Amygdala (tissue), 56 donors: ENCODE measurements around the gene SLC14A1.
"Not testable (repeated sequence)": the region's sequence is repeated elsewhere in the genome, so short reads cannot be mapped to it uniquely, and the experiment has no call there.

Source experiments
- DNase-seq, 56 donors: peaks; one replicate each; lab custom pipeline; 2025; lab: John Stamatoyannopoulos, UW

Gene SLC14A1

GRCh38 chr18:45753286-45753685 lies 29.3 kb downstream of the SLC14A1 start:
- DNase-seq: no peak

- peak in 1 of 56 donors; percentile 14 for DNase-seq
Observed at GRCh38 chr18:45755934-45756333, 32.0 kb downstream of the SLC14A1 start.

- no peak for DNase-seq
Observed at GRCh38 chr18:45757005-45757404, 33.0 kb downstream of the SLC14A1 start.

DNA sequence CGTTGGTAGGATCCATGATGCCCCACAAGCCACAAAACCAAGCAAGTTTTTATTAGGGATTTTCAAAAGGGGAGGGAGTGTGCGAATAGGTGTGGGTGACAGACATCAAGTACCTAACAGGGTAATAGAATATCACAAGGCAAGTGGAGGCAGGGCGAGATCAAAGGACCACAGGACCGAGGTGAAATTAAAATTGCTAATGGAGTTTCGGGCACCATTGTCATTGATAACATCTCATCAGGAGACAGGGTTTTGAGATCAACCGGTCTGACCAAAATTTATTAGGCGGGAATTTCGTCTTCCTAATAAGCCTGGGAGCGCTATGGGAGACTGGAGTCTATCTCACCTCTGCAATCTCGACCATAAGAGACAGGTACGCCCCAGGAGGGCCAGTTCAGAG lies 33.7 kb downstream of the SLC14A1 start:
- DNase-seq: not testable (repeated sequence)

GRCh38 chr18:45760462-45761036 lies 36.6 kb downstream of the SLC14A1 start:
- DNase-seq: no peak

DNA sequence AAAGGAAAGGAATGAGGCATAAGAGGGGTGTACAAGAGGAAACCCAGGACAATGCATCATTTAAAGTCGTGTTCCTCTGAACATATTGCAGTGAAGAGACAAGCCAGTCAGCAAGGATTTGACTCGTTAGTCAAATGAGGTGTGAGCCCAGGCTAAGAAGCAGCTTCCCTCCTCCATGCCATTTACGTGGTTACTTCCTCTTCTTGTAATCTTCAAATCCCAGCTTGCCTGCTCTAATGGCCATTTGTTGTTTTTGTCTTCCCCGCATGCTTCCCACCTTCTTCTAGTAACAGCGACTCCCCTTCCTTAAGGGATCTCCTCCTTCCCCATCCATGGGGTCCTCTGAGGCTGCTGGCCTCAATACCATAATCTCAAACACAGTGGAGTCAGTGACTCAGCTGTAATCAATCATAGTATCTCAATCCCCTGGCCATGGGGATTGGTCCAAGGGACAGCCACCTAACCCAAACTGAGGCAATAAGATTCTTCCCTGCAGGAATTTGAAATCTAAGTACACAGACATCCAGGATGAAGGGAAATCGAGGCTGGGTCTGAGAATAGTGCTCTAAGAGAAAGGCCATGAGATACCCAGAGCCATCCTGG lies 37.6 kb downstream of the SLC14A1 start:
- DNase-seq: no peak

- DNase-seq: no peak
Observed at GRCh38 chr18:45764000-45764686, 40.2 kb downstream of the SLC14A1 start.

DNA sequence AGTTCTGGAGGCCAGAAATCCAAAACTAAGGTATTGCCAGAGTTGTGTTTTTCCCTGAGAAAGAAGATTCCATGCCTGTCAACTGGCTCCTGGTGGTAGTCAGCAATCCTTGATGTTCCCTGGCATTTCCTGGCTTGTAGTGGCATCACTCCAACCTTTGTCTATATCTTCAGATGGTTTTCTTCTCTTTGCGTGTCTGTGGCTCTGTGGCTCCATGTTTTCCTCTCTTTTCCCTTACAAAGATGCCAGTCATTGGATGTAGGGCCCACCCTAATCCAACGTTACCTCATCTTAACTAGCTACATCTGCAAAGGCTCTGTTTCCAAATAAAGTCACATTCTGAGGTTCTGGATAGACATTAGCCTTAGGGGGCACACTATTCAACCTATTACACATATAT lies 41.8 kb downstream of the SLC14A1 start:
- no peak for DNase-seq

- DNase-seq: no peak
Observed at GRCh38 chr18:45771587-45772480, 47.9 kb downstream of the SLC14A1 start.

DNA sequence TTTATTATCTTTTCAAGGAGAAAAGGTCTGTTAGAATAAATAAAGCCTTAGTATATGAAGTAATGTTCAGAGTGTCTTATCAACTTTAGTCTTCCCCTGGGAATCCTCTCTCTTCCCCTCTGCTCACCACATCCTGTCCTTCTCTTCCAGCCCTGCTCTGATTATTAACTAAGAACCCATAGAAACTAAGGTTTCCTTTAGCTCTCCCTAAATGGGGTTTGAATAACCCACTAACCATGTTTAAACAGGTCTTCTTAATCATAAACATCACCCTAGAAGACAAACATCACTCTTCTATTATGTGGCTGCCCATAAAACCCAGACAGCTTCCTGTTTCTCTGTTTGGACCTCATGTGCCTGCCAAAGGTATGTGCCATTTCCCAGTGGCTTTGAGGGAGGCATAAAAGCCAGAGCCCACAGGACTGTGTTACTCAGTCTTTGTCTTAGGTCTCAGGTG lies 50.1 kb downstream of the SLC14A1 start:
- DNase-seq: no peak

GRCh38 chr18:45775241-45775676 lies 51.3 kb downstream of the SLC14A1 start:
- peak in 52 of 56 donors; percentile 1 to 76 (median 27) for DNase-seq

GRCh38 chr18:45775743-45776142 lies 51.8 kb downstream of the SLC14A1 start:
- peak in 1 of 56 donors; percentile 10 for DNase-seq

GRCh38 chr18:45777393-45777792 lies 53.4 kb downstream of the SLC14A1 start:
- no peak for DNase-seq

- DNase-seq: no peak
Observed at GRCh38 chr18:45780568-45780967, 56.6 kb downstream of the SLC14A1 start.

GRCh38 chr18:45782662-45783061 lies 58.7 kb downstream of the SLC14A1 start:
- DNase-seq: no peak

DNA sequence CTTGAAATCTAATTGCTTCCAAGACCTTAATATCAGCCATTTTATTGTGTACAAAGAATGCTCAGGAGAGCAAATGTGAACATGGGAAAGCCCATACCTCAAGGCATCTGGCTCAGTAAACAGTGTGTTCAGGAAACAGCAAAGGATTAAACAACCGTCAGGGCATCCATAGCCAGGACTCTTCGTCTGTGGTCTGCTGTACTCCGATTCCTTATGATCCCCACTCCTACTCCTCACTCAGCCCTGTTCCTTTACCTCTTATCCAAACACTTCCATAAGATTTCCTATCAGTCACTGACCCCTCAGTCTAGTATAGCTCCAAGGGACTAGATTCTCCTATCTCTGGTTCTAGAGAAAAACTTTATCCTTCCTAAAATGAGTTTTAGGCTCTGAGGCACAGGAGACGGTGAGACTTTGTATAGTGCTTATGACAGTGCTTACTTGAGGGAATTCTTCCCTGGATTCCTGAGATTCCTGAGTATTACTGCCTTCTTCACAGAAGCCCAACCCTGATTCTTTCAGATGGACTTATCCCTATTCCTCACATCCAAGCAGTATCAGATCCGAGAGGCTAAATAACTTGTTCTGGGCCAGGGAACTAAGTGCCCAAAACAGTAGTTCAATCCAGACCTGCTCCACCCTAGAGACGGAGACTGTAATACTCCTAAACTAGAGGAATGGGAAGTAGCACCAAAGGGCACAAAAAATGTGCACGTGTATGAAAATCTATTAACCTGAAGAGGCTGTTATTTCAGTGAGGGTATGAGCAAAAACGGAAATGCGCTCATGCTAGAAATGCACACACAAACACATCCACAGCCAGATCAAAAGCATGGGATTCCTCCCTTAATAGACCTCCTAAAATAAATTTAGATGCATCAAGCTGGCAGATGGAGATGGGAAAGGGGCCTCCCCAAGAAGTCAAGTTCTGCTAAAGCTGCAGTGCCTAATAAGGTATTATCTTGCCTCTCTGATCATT lies 59.4 kb downstream of the SLC14A1 start:
- DNase-seq: no peak

DNA sequence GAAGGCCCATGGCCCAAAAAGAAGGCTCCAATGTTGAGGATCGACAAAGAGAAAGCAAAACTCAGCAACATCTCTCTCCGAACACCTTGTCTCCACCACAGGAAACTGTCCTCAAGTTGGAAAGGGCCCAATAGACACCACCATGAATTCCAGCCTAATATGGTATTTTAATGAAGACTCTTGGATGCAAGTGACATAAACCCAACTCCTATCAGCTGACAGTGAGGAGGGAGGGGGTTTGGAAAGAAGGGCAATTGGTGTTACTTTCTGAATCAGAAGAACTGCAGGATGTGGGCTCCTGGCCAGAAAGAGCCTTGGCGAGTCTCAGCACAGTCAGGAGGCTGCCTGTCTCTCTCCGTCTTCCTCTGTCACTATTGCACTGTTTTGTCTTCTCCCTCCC lies 61.2 kb downstream of the SLC14A1 start:
- DNase-seq: no peak

GRCh38 chr18:45786941-45787340 lies 63.0 kb downstream of the SLC14A1 start:
- DNase-seq: no peak

DNA sequence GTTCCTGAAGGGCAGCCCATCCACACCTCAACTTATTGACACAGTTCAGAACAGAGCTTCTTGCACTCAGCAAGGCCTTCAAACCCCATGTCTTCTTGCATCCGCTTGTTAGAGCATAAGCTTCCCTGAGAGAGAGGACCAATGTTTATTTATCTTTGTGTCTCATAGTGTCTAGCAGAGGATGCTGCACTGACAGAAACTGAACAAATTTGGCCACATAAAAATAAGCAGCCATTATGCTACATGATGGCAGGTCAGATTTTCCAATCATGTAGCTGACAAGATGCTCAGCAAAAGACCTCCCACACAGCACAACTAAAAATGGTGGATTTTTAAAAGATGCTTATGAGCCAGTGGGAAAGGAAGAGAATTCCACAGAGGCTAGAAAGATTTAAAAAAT lies 63.4 kb downstream of the SLC14A1 start:
- no peak for DNase-seq

- no peak for DNase-seq
Observed at GRCh38 chr18:45788861-45789260, 64.9 kb downstream of the SLC14A1 start.
